Activated CD8-positive, alpha-beta T cell treated with anti-CD3 and anti-CD28 coated beads for 36 hours (primary cell): ENCODE data around the gene ANKRD60. TPM values are rescaled to one million over a fixed set of nuclear protein-coding genes. Genes with fewer than 3 reads are reported as not detected.

Experiments used
- ATAC-seq: fragments of 200-7000 bp; cut with Tn5 transposase; one replicate; pipeline ENCODE4 v1.10.0; 2021; ENCODE audit warnings: mild to moderate bottlenecking, moderate library complexity
- CTCF ChIA-PET: fragments of 350-600 bp; sonication (Branson Sonifier 250); formaldehyde crosslinking; loops from one replicate; lab custom pipeline; 2021; ENCODE audit warnings: antibody characterized with exemption; lab: Charles Lee
- POLR2A ChIA-PET: fragments of 350-600 bp; sonication (Branson Sonifier 250); formaldehyde crosslinking; loops from one replicate; lab custom pipeline; 2021; ENCODE audit warnings: antibody characterized with exemption; lab: Charles Lee
- DNase-seq: peaks from one replicate; pipeline ENCODE4 v3.0.0-alpha.2; 2020
- H3K27ac Mint-ChIP-seq: one replicate; pipeline ENCODE4 v1.8.0; 2021; ENCODE audit warnings: mild to moderate bottlenecking, mixed read lengths
- H3K27me3 Mint-ChIP-seq: one replicate; pipeline ENCODE4 v1.8.0; 2021; ENCODE audit warnings: mixed read lengths
- H3K36me3 Mint-ChIP-seq: one replicate; pipeline ENCODE4 v1.8.0; 2021; ENCODE audit warnings: low read depth, mixed read lengths
- H3K4me1 Mint-ChIP-seq: one replicate; pipeline ENCODE4 v1.8.0; 2021; ENCODE audit warnings: low read depth, mixed read lengths
- H3K4me3 Mint-ChIP-seq: one replicate; pipeline ENCODE4 v1.8.0; 2021; ENCODE audit warnings: mild to moderate bottlenecking, moderate library complexity, mixed read lengths
- H3K9me3 Mint-ChIP-seq: one replicate; pipeline ENCODE4 v1.8.0; 2021; ENCODE audit warnings: mixed read lengths
- intact Hi-C: fragments of 100-400 bp; cut with micrococcal nuclease; formaldehyde crosslinking; loops from one replicate; pipeline ENCODE4 v1.10.0; 2022
- total RNA-seq, 2 experiments: library from RNA; stranded (reverse); gene quantifications; one replicate each; pipeline ENCODE4 v1.2.3, GENCODE V29; 2021
- TF ChIP-seq, protein P1 (sequence below): fragments of 200-600 bp; IDR thresholded peaks from one replicate; pipeline ENCODE4 v1.8.0; 2022; ENCODE audit warnings: antibody characterized with exemption, mild to moderate bottlenecking

ANKRD60 gene, protein sequence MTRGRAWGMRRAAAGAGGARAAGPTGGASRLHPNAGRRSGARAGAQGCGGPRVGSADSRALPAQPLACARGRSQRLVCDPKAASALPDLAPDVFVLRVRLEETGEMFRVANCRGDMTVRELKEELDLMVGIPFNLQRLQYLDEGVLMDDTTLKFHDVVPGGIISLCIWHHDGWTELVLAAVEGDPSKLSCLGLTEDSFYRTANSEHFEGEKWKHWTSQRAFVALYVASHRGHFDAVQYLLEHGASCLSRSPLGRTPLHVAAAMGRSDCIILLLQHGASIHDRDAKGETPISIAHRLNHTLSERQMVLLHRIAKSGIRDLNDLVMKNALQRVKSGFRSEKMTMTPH
- not detected for total RNA-seq

DNA sequence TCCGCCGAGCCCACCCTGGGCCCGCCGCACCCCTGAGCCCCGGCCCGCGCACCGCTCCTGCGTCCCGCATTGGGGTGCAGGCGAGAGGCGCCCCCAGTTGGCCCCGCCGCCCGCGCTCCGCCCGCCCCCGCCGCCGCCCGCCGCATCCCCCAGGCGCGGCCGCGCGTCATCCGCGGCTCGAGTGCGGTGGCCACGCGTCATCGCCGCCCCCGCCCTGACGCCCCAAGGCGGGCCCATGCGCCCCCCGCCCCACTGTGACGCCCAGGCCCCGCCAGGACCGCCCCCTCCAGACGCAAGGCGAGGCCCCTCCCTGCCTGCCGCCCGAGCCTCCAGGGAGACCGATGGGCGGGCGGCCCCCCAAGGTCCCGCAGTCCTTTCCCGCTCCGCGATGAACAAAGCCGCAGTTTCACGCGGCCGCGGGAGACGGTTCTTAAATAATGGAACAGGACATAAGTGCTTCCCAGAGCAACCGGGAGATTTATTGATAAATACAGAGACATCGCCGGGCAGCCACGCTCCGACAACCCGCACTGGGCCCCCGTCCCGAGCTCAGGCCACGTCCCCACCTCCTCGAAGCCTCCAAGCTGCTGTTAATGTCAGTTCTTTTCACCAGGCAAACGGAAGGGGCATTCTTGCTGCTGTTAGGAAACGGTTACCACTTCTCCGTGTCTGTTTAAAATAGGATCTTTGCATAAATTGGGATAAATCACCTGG, at the start of gene ANKRD60:
Gene ANKRD60, minus strand, starts transcription at position 170 of the 714 bp plus-strand sequence. Its CDS starts 0 bp downstream, at position 170.
- peak within 1 kb of the TSS; percentile 62 for H3K4me3 Mint-ChIP-seq

DNA sequence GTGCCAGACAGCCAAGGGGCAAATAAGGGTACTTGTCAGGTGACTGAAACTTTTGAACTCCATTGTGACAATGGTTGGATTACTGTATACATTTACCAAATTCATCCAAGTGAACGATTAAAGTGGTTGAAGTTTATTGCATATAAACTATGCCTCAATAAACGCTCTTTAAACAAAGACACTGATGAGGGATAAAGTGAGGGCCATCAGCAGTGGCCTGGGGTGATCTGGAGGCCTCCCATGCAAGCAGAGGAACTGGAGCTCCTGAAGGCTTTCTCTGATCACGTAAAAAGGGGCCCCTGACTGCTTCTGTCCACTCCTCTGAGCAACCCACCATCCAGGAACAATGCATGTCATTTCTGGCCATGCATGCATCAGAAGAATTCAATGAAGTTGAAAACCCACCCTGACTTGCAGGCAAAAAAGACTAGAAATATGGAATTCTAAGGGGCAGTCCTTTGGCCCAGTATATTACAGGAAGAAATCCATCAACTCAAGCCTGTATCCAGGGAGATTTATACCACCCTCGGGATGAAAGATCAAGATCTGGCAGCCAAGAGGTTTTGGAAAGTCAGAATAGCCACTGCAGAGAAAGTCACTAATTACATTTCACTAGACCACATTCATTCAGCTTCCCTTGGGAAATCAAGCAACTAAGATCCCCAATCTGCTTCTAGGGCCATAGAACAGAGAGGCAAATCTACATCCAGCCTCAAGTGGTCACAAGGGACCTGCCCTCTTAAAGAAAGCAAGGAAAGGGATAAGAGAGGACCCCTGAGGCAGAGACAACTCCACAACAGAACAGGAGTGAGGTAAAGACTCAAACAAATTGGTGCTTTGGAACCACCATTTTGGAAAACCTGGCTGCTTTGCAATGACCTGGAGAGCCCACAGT, 49.4 kb upstream of the ANKRD60 start:
- CTCF ChIA-PET, result no interaction called here
- no peak overlapping the region for H3K27ac Mint-ChIP-seq

More for the DNA sequence above, at the start of gene ANKRD60:
- ChIA-PET CTCF (interaction anchor here (1.3 kb wide), 1 partner anchor 9 kb away, joined by 5 read pairs; no protein-coding TSS in a partner anchor), POLR2A (no interaction called here)
- DNase-seq (peak; percentile 54), ATAC-seq (peak; percentile 75)
- Mint-ChIP-seq H3K27ac (no peak within 1 kb of the TSS), H3K4me1 (peaks cover 11% of the 10 kb centered on the region), H3K36me3 (peaks cover 5% of the 10 kb centered on the region), H3K9me3 (no peaks in the 10 kb centered on the region), H3K27me3 (peaks cover 40% of the 10 kb centered on the region)
- intact Hi-C loops, result no loop called here
- TF ChIP-seq, protein P1, sequence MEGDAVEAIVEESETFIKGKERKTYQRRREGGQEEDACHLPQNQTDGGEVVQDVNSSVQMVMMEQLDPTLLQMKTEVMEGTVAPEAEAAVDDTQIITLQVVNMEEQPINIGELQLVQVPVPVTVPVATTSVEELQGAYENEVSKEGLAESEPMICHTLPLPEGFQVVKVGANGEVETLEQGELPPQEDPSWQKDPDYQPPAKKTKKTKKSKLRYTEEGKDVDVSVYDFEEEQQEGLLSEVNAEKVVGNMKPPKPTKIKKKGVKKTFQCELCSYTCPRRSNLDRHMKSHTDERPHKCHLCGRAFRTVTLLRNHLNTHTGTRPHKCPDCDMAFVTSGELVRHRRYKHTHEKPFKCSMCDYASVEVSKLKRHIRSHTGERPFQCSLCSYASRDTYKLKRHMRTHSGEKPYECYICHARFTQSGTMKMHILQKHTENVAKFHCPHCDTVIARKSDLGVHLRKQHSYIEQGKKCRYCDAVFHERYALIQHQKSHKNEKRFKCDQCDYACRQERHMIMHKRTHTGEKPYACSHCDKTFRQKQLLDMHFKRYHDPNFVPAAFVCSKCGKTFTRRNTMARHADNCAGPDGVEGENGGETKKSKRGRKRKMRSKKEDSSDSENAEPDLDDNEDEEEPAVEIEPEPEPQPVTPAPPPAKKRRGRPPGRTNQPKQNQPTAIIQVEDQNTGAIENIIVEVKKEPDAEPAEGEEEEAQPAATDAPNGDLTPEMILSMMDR, result no peak

GRCh38 chr20:58277107-58277506, 48.7 kb upstream of the ANKRD60 start:
- intact Hi-C loops, result no loop called here
- DNase-seq, result no peak
- ChIA-PET POLR2A (no interaction called here), CTCF (no interaction called here)
- TF ChIP-seq, protein P1, result no peak
- H3K4me3 Mint-ChIP-seq, result no peak overlapping the region
- no peak for ATAC-seq
- H3K27me3 Mint-ChIP-seq, result no peaks in the 10 kb centered on the region
- peaks cover 3% of the 10 kb centered on the region for H3K9me3 Mint-ChIP-seq
- H3K4me1 Mint-ChIP-seq, result peaks cover 6% of the 10 kb centered on the region
- no peak overlapping the region for H3K27ac Mint-ChIP-seq
- peaks cover 6% of the 10 kb centered on the region for H3K36me3 Mint-ChIP-seq

More for the DNA sequence above, 49.4 kb upstream of the ANKRD60 start:
- intact Hi-C loops, result no loop called here
- Mint-ChIP-seq H3K4me3 (no peak overlapping the region), H3K4me1 (peaks cover 9% of the 10 kb centered on the region), H3K36me3 (peaks cover 5% of the 10 kb centered on the region), H3K9me3 (peaks cover 3% of the 10 kb centered on the region), H3K27me3 (no peaks in the 10 kb centered on the region)
- TF ChIP-seq, protein P1, result no peak
- POLR2A ChIA-PET, result no interaction called here
- DNase-seq (no peak), ATAC-seq (no peak)

DNA sequence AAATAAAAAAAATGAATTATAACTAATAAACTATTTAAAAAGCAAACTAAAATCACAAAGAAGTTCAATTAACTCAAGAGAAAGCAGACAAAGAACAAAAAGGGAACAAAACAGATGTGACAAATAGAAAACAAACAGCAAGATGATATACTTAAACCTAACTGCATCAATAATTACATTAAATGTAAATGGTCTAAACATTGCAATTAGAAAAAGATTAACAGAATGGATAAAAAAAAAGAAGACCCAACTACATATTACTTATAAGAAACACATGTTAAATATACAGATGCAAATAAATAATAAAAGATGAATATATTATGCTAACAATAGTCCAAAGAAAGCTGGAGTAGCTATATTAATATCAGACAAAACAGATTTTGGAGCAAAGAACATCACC, 45.9 kb upstream of the ANKRD60 start:
- peaks cover 14% of the 10 kb centered on the region for H3K4me1 Mint-ChIP-seq
- ATAC-seq (no peak), DNase-seq (no peak)
- no peaks in the 10 kb centered on the region for H3K27me3 Mint-ChIP-seq
- TF ChIP-seq, protein P1, result no peak
- ChIA-PET CTCF (no interaction called here), POLR2A (no interaction called here)
- intact Hi-C loops, result no loop called here
- peaks cover 11% of the 10 kb centered on the region for H3K36me3 Mint-ChIP-seq
- peaks cover 3% of the 10 kb centered on the region for H3K9me3 Mint-ChIP-seq
- no peak overlapping the region for H3K4me3 Mint-ChIP-seq
- H3K27ac Mint-ChIP-seq, result no peak overlapping the region
